Hepatocyte (in vitro differentiated cells): Measurements from ENCODE around the gene UBE3C.

Experiments
- EZH2 ChIP-seq: fragments of 200-600 bp; sonication (generic); IDR thresholded peaks from 2 replicates; pipeline ENCODE4 v1.6.1; 2016; ENCODE audit warnings: antibody characterized with exemption, mild to moderate bottlenecking, borderline replicate concordance
- EZH2phosphoT487 ChIP-seq: fragments of 200-600 bp; sonication (generic); IDR thresholded peaks from one replicate; pipeline ENCODE4 v1.6.1; 2018; ENCODE audit warnings: antibody characterized with exemption, mild to moderate bottlenecking, low read depth, moderate library complexity; ENCODE audit not compliant: unreplicated experiment, severe bottlenecking
- TF ChIP-seq, protein P1 (sequence below): fragments of 200-600 bp; sonication (generic); IDR thresholded peaks from 2 replicates; pipeline ENCODE4 v1.5.1; 2016; ENCODE audit warnings: antibody characterized with exemption, mild to moderate bottlenecking; ENCODE audit not compliant: poor library complexity

DNA sequence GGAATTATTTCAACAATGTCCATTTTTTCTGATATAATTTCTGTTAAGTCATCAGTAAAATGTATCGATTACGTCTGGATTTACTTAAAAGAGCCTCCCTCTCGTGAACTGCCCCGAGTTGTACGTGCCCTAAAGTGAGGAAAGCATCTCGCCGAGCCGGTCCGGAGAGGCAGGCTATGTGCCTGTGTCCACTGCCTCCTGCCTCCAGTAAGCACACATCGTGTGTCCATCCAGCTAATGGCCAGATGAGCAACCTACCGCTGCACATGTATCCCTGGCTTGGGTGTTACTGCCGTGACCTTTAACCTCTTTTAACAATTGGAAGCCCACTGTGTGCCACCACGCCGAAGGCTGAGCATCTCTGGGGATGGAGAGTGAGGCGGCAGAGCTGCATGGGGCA lies 174.9 kb downstream of the UBE3C start:
- TF ChIP-seq, protein P1, sequence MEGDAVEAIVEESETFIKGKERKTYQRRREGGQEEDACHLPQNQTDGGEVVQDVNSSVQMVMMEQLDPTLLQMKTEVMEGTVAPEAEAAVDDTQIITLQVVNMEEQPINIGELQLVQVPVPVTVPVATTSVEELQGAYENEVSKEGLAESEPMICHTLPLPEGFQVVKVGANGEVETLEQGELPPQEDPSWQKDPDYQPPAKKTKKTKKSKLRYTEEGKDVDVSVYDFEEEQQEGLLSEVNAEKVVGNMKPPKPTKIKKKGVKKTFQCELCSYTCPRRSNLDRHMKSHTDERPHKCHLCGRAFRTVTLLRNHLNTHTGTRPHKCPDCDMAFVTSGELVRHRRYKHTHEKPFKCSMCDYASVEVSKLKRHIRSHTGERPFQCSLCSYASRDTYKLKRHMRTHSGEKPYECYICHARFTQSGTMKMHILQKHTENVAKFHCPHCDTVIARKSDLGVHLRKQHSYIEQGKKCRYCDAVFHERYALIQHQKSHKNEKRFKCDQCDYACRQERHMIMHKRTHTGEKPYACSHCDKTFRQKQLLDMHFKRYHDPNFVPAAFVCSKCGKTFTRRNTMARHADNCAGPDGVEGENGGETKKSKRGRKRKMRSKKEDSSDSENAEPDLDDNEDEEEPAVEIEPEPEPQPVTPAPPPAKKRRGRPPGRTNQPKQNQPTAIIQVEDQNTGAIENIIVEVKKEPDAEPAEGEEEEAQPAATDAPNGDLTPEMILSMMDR: no peak
- TF ChIP-seq EZH2phosphoT487: no peak
- TF ChIP-seq EZH2: no peak
